ENCODE data around the gene TM4SF18.

The TM4SF18 gene

DNA sequence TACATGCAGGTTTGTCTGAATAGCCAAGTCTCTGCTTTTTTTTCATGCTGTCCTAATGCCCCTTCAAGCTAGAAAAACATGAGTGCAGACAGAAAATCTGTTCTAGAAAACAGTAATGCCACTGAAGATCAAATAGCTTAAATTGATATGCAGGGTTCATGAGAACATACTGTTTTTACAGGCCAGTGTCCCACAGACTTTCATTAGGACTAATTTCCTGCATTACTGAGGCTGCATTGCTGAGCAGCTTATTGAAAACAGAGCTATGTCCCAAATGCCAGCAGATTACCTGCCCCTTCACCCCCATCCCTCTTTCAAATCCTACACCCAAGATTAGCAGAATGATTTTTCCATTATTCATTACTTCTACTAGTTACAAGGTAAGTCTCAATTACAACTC lies 665 bp downstream of the TM4SF18 start:
- TF ChIP-seq, protein P1, sequence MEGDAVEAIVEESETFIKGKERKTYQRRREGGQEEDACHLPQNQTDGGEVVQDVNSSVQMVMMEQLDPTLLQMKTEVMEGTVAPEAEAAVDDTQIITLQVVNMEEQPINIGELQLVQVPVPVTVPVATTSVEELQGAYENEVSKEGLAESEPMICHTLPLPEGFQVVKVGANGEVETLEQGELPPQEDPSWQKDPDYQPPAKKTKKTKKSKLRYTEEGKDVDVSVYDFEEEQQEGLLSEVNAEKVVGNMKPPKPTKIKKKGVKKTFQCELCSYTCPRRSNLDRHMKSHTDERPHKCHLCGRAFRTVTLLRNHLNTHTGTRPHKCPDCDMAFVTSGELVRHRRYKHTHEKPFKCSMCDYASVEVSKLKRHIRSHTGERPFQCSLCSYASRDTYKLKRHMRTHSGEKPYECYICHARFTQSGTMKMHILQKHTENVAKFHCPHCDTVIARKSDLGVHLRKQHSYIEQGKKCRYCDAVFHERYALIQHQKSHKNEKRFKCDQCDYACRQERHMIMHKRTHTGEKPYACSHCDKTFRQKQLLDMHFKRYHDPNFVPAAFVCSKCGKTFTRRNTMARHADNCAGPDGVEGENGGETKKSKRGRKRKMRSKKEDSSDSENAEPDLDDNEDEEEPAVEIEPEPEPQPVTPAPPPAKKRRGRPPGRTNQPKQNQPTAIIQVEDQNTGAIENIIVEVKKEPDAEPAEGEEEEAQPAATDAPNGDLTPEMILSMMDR (IDR thresholded peaks at IDR 0.05; ENCODE audit: low read depth, low read length) = no peak
- no peak for DNase-seq (ENCODE audit: extremely low read depth, low read depth)

DNA sequence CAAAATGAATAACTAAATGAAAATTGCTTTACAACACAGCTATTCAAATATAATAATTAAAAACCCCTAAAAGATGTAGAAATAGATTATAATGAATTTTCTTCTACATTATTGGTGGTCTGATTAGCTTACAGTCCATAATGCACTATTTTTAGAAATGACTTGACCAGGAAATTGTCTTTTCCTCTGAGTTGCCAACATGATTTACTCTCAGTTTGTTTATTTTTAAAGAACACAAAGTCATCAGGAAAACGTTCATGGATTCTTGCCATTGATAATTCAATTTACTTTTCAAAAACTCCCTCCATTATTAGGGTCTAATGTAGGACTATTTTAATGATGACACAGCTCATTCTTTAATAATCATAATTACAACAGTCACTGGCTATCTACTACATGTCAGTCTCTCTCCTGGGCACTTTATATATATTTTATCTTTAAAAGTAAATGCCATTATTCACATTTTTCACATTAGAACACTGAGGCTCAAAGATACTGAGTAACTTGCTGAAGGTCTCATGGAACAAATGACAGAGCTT lies 1.1 kb downstream of the TM4SF18 start:
- TF ChIP-seq, protein P1 (IDR thresholded peaks at IDR 0.05; ENCODE audit: low read depth, low read length) = no peak
- DNase-seq (ENCODE audit: extremely low read depth, low read depth) = no peak

DNA sequence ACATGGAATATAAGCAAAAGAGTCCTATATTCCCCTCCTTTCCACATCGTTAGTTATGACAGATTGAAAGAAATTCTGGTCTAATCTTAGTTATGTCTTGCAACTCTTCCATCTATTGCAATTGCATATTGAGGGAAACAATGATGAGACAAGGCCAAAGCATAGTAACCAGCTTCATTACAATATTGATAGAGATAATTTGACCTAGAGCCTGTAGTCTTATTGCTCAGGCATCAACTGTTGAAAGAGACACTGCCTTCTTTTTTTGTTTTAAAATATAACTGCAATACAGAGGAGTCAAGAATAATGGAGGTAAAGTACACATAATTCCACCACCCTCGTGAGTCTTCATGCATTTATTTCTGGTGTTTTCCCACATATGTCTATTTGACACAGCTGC lies 2.0 kb downstream of the TM4SF18 start:
- no peak for DNase-seq (ENCODE audit: extremely low read depth, low read depth)
- TF ChIP-seq, protein P1 (IDR thresholded peaks at IDR 0.05; ENCODE audit: low read depth, low read length) = no peak

DNA sequence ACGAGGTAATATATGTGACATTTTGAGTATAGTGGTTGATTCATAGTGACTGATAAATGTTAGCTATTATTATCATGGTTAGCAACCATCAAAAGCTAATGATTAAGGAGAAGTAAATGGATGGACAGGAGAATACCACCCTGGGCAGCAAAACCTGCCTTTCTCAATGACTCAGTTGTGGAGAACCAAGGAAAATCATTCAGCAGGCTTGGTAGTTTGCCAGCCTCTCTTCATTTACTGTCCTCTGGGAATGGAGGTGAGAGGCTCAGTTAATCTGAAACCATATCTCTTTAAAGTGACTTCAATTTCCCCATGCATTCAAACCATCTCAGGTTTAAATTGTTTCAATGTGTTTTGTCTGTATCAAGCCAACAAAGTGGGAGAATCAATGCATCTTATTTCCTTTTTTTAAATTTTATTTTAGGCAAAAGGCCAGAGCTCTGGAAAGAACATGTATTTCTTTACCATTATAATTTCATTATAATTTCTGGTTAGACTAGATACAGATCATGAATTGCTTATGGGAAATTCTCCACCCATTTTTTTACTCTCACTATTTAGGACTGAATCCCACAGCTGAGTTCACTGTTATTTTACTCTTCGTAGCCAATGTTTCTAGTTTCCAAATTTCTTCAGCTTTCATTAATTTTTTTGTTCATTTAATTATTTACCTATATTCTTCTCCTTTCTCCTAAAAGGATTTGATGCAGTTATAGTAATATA lies 2.7 kb downstream of the TM4SF18 start:
- TF ChIP-seq, protein P1 (IDR thresholded peaks at IDR 0.05; ENCODE audit: low read depth, low read length) = no peak
- DNase-seq (ENCODE audit: extremely low read depth, low read depth) = no peak

DNA sequence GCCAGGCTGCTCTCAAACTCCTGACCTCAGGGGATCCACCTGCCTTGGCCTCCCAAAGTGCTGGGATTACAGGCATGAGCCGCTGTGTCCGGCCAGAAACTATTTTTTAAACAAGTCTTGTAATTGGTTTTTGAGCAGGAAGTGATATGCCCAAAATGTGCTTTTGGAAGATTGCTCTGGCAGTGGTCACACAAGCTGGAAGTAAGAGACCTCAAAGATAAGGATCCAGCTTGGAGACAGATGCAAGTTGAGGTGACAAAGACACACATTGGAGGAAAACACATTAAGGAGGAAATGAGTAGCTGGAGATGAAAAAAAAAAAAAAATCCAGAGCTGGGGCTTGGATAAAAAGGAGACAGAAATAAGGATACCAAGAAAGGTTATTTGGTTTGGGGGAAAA lies 6.3 kb downstream of the TM4SF18 start:
- no peak for DNase-seq (ENCODE audit: extremely low read depth, low read depth)
- TF ChIP-seq, protein P1 (IDR thresholded peaks at IDR 0.05; ENCODE audit: low read depth, low read length) = no peak

DNA sequence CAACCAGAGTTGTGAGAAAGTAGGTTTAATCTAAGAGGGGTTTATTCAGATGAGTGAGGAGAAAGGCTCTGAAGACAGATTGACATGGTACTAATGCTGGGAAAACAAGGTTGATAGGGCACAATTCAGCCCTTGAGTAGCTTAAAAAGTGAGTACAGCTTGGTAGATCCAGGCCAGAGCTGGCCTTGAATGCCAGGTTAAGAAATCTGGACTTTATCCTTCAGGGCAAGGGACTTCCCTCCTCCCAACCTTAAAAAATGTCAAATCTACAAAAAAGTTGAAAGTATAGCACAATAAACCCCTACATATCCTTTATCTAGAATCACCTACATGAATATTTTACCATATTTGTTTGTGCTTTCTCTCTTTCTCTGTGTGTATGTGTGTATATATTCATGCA lies 7.9 kb downstream of the TM4SF18 start:
- DNase-seq (ENCODE audit: extremely low read depth, low read depth) = no peak
- TF ChIP-seq, protein P1 (IDR thresholded peaks at IDR 0.05; ENCODE audit: low read depth, low read length) = no peak

DNA sequence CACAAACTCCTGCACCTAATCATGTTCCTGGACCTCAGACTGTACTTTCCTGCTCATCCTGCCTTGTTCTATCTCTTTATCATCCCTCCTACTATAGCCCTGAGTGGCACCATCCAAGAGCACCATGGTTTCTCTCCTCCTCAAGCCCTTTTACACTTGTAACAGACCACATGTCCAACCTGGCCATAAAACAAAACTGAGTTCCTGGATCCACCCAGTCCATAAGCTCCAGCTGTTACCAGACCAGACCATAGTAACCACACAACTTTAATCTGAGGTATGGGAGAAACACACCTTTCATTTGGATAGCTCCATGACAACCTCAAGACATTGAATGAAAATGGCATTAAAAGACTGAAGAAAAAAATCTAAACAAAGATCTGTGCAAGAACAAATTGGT lies 9.1 kb downstream of the TM4SF18 start:
- no peak for DNase-seq (ENCODE audit: extremely low read depth, low read depth)
- TF ChIP-seq, protein P1 (IDR thresholded peaks at IDR 0.05; ENCODE audit: low read depth, low read length) = no peak

All from AG09319 (cell line).